ENCODE measurements around the gene RPL35.

Gene RPL35

DNA sequence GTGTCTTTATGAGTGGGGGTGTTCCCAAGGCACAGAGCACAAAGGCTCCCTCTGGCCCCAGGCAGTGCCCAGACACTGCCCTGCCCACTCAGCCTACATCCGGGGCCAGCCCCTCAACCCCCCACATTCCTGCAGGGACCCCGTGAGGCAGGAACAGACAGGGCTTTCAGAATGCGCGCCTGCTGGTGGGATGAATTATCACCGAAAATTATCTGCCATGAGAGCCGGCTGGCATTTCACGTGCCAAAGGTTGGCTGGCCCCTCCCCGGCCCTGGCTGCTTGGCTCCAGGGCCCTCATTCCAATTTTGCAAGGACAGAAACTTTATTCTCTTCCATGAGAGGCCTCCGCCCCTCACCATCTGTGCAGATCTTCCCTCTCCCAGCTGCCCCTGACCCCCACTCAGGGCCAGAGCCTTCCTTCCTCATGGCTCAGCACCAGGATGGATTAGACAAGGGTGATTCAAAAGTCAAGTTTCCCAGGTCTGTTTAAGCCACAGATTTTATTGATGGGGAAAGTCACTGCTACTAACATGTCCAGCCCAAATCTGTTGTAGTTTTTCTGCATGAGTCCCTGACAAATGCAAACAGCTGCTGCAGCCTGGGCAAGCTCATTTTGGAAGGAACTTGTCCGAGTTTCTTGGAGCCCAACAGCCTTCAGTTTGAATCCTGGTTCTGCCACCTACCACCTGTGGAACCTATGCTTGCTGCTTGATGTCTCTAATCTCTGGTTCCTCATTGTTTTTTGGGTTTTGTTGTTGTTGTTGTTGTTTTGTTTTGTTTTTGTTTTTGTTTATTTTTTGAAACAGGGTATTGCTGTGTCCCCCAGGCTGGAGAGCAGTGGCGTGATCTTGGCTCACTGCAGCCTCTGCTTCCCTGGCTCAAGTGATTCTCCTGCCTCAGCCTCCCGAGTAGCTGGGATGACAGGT, 40.8 kb downstream of the RPL35 start:
- FAIRE-seq: no peak
- no peak for DNase-seq (ENCODE audit: low spot score)

DNA sequence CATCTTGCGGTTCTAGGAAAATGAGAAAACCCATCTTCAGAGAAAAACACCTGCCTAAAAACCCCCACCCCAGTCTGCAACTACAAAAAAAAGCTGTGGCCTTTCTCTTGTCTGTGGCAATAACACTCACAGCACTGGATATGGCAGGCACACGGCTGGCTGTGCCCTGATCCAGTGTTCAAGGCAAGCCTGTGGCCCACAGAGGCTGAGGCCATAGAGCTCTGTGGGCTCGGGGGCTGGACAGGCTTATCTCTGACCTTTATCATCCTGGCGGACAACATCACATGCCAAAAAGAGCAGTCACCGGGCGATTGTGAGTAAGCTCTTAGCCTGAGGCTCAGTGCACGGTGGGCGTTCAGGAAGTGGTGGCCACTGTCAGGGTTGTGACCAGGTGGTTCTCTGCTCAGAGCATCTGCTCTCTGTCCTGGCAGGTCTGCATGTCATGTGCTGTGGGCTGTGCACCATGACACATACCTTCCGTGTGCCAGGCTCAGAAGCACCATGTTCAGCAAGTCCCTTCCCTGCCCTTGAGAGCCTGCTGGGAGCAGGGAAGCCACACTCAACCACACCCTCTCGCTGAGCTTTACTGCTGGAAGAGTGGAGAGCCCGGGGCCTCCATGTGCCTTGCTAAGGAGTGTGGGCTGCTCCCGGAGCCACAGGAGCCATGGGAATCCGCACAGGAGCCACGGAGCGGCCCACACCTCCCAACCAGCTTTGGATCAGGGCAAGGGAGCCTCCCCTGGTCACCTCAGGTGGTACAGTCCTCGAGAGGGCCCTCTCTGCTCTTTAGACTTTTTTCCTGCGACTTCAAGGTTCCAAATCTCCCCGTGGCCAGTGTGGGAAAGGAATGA, 43.1 kb downstream of the RPL35 start:
- DNase-seq (ENCODE audit: low spot score) (no peak), FAIRE-seq (no peak)

- DNase-seq (ENCODE audit: low spot score) (no peak), FAIRE-seq (no peak)
Measured at GRCh38 chr9:124815601-124816000, 46.2 kb downstream of the RPL35 start.

GRCh38 chr9:124814164-124814535, 47.6 kb downstream of the RPL35 start:
- DNase-seq (ENCODE audit: low spot score) (no peak), FAIRE-seq (no peak)

GRCh38 chr9:124813501-124814163, 48.1 kb downstream of the RPL35 start:
- DNase-seq (ENCODE audit: low spot score) (no peak), FAIRE-seq (no peak)

DNA sequence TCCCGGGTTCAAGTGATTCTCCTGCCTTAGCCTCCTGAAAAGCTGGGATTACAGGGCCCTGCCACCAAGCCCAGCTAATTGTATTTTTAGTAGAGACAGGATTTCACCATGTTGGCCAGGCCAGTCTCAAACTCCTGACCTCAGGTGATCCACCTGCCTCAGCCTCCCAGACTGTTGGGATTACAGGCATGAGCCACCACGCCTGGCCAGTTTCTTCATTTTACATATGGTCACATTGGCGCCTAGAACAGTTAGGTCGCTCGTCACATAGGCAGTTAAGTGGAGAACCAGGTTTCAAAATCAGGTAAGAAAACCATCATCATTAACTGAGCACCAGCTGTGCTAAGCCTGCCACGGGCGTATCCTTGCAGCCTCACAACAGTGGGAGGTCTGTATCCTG, 48.7 kb downstream of the RPL35 start:
- no peak for FAIRE-seq
- DNase-seq (ENCODE audit: low spot score): no peak

- DNase-seq (ENCODE audit: low spot score) (peak; percentile 95), FAIRE-seq (no peak)
Measured at GRCh38 chr9:124812441-124812876, 49.3 kb downstream of the RPL35 start.

- DNase-seq (ENCODE audit: low spot score) (peak; percentile 88), FAIRE-seq (peak; percentile 37)
Measured at GRCh38 chr9:124810663-124811355, 50.9 kb downstream of the RPL35 start.

- FAIRE-seq (peak; percentile 30), DNase-seq (ENCODE audit: low spot score) (no peak)
Measured at GRCh38 chr9:124809741-124810500, 51.8 kb downstream of the RPL35 start.

DNA sequence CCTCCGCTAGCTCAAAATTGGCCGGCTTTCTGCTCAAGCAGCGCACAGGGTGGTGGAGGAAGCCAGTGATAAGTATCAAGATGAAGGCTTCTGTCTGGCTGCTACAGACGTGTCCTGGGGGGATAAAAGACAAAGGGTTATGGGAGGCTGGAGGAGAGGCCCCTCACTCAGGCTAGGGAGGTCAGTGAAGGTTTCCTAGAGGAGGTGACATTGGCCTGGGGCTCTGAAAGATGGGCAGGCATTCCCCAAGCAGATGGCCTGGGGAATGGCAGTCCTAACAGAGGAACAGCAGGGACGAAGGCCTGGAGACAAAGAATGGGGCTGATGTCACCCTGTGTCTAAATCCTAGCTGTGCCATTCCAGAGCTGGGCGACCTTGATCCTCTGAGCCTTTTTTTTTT, 52.5 kb downstream of the RPL35 start:
- DNase-seq (ENCODE audit: low spot score) (no peak), FAIRE-seq (no peak)

- FAIRE-seq (no peak), DNase-seq (ENCODE audit: low spot score) (no peak)
Measured at GRCh38 chr9:124808246-124808956, 53.4 kb downstream of the RPL35 start.
